HG02798 (cell line): Measurements from ENCODE around the gene RAB20.
"Not testable (repeated sequence)": the region's sequence is repeated elsewhere in the genome, so short reads cannot be mapped to it uniquely, and the experiment has no call there.

ENCODE experiments used
- ATAC-seq: cut with Tn5 transposase; IDR thresholded peaks from one replicate; pipeline ENCODE4 v1.9.1; 2021; ENCODE audit warnings: mild to moderate bottlenecking; ENCODE audit not compliant: unreplicated experiment, poor library complexity

The RAB20 gene

DNA sequence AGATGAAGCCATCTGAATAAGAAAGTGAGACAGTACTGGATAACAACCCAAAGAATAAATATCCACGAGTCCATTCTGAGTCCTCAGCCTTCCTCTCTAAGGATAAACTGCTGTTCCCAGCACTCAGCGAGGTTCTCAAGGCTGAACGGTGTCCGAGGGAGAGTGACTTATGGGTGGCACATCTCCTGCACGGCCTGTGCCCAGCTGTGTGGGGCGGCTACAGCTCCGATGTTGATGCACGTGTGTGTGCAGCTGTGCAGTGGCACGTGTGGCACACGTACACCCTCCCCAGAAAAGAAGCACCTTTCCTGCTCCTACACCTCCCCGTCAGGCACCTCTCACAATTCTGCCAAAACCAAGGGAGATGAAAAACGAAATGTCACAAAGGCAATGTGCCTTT is 45.0 kb downstream of the RAB20 start:
- ATAC-seq, result no peak

DNA sequence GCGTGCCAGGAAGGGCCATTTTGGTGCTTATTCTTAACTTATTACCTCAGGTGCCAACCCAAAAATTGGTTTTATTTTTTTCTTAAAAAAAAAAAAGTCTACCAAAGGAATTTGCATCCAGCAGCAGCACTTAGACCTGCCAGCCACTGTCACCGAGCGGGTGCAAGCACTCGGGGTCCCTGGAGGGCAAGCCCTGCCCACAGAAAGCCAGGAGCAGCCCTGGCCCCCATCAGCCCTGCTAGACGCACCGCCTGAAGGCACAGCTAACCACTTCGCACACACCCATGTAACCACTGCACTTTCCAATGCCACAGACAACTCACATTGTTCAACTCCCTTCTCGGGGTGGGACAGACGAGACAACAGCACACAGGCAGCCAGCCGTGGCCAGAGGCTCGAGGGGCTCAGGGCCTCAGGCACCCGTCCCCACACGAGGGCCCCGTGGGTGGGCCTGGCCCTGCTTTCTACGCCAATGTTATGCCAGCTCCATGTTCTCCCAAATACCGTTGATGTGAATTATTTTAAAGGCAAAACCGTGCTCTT is 49.3 kb downstream of the RAB20 start:
- ATAC-seq, result no peak

DNA sequence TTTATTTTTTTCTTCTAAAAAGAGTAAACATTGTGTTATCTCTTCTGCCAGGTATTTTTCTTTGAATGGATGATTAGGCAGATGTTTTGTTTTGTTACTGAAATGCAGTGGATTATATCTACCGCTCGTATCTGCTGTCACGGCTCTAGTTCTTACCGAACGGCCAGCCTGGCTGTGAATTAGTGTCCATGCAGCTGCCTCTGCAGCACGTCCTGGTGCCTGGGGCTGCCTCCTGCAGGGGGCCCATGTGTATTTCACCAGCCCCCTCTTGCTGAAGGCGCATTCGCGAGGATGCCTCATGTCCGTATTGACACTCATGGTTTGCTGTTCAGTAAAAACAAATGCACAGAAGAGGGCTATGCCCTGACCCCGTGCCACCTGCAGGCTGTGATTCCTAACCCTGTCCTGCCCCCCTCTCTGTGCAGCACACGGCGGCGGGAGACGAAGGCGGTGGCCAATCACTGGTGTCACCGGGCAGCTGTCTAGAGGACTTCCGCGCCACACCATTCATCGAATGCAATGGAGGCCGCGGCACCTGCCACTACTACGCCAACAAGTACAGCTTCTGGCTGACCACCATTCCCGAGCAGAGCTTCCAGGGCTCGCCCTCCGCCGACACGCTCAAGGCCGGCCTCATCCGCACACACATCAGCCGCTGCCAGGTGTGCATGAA is 49.9 kb downstream of the RAB20 start:
- no peak for ATAC-seq

DNA sequence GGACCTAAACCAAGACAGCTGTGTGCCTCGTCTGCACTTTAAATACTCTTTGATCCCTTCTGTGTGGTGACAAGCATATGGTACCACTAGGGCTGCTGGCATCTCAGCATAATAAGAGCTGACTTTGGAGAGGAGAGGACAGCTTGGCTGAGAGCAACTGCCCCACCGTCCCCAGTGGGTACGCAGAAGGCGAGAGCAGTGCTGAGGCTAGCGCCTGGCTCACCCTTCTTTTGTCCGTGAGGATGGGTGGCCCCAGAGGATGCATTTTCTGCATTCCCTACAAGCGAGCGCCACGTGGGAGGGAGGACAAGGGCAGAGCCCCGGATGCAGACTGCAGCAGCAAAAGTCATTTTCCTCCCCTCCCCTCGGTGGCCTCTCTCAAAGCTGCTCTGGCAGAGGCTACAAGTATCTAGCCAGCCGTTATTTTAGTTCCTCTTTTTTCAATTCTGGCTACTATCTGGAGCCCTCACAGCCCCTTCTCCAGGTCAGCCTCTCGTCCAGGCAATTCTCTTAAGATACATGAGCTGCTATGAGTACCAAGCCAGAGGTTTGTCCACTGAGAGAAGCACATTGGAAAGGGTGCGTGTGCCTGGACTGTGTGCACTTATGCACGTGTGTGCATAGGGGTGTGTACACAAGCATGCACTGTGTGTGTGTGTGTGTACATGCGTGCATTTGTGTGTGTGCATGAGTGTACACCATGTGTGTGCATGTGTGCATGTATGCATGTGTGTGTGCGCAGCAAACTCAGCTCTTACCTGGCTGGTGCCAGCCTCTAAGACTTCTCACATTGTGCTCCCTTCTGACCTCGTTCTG is 51.3 kb downstream of the RAB20 start:
- ATAC-seq, result no peak

DNA sequence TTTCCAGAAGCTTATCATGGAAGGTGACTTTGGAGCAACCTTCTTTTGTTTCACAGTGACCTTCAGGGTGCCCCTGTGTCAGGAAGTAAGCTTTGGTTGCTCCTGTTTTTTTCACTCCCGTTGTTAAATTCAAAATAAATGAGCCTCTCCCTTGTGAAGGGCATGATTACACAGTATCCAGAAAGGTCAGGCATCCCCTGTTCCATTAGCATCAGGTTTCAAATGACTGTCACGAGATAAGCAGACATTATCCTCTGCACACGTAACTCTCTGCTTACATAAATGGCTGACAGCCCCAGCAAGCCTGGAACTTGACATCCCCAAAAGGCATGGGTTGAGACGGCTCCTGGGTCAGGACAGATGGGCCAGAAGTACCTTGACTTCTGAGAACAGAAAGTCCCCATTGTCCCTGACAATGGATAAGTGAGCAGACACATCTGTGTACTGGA is 52.0 kb downstream of the RAB20 start:
- ATAC-seq, result no peak

DNA sequence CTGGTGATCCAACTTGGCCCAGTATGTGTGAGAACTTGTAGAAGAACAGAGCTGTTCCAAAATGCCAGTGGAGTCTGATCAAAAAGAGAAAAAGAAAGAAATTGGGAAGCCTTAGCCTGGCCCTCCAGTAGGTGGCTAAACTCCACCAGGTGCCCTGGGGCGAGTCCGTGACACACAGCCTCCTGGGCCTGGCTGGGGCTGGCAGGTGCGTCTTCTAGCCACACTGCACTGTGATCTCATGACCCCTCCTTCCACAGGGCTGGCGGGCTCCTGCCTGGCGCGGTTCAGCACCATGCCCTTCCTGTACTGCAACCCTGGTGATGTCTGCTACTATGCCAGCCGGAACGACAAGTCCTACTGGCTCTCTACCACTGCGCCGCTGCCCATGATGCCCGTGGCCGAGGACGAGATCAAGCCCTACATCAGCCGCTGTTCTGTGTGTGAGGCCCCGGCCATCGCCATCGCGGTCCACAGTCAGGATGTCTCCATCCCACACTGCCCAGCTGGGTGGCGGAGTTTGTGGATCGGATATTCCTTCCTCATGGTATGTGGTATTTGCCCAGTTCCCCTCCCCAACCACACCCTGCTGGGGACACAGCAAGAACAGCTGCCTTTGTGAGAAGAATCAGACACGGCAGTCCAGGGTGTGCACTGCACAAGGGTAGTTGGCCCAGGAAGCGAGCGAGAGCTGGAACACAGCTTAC is 53.7 kb downstream of the RAB20 start:
- no peak for ATAC-seq

DNA sequence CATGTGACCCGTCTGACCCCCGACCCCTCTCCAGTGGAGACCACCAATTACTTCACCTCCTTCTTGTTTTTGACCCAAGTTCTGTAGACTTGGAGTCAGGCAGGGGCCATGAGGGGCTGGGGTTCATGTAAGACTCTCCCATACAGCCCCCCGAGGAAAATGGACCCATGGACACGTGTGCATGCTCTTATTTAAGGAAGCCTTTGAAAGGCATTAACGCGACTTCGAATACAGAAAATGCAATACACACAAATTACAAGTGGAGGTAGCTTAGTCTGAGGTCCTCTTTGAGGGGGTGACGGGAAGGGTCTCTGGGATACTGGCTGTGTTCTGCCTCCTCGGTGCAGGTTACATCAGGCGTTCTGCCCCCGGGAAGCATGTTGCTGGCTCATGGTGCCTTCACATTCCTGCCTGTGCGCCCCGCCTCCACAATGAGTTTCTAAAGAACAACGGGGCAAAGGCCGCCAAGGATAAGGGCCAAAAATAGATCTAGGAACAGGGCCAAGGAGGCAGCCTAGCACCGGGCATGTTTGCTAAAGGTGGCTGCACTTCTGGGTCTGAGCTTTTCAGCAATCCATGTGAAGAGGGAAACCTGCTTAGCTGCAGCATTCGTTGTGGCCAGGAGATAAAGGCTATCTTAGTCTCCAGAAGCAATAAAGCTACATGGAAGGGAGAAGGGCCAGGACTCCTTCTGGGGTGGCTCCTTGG is 54.5 kb downstream of the RAB20 start:
- ATAC-seq, result no peak

DNA sequence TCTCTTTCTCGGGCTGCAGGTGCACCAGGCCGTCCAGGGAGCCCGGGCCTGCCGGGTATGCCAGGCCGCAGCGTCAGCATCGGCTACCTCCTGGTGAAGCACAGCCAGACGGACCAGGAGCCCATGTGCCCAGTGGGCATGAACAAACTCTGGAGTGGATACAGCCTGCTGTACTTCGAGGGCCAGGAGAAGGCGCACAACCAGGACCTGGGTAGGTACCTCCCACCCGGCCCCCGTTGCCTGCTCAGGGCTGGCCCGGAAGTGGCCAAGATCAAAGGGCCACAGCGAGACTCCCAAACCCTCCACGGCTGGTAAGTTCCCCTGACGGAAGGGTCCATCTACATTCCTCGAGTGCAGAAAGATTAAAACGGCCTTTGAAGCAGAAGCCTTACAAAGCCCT is 55.1 kb downstream of the RAB20 start:
- no peak for ATAC-seq

DNA sequence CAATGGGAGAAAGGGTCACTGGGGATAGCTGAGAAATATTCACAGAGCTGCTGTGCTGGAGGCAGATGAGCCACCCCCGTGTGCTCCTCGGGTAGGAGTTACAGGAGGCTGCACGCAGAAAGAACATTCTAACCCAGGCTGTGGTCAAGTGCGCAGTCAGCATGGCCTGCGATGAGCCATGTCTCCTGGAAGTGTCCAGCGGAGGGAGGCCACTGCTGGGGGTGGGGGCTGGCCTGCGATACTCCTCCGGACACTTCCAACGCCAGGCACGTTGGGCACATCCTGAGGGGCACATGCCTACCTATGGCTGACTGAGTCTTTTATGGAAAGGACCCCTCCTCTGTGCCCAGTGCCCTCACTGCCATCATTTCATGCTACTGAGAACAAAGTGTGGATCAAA is 55.9 kb downstream of the RAB20 start:
- no peak for ATAC-seq

DNA sequence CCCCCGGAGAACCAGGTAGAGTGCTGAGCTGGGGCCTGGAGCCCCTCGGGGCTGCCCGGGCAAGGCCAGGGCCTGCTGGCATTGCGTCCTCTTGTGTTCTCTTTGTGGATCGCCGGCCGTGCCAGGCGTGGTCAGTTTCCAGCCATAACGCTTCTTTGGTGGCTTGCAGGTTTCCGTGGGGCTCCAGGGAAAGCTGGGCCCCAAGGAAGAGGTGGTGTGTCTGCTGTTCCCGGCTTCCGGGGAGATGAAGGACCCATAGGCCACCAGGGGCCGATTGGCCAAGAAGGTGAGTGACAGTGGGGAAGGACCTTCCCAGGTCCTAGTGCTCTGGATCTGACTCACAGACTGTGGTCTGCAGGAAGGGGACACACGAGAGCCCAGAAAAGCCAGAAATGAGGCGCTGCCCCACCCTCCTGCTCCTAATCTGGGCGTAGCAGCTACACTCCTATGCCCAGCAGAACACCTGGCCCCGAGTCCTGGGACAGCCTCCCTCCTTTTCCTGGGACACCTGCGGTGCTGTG is 57.5 kb downstream of the RAB20 start:
- peak; percentile 38 for ATAC-seq

DNA sequence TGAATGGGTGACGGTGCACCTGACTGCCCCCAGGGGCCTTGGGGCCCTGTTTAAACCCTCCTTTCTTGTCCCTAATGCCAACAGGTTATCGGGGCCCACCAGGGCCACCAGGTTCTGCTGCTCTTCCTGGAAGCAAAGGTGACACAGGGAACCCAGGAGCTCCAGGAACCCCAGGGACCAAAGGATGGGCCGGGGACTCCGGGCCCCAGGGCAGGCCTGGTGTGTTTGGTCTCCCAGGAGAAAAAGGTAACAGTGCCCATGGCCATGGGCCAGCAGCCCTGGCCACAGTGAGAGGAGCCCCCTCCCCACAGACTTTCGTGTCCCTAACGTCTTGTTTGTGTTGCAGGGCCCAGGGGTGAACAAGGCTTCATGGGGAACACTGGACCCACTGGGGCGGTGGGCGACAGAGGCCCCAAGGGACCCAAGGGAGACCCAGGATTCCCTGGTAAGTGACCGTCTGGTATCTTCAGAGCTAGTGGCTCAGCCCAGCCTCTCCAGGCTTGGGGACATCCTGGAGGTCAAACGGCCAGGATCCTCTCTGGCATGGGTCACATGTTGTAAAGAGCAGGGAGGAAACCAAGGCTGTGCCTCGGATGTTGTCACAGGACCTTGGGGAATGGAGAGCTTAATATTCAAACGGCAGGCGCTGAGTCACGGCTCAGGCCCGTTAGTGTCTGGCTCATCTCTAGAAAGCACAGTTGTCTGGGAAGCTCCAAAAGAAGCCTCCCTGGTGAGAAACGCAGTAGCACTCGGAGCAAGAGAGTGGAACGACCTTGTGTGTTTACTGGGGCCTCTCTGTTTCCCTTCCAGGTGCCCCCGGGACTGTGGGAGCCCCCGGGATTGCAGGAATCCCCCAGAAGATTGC is 58.3 kb downstream of the RAB20 start:
- ATAC-seq, result peak; percentile 54

DNA sequence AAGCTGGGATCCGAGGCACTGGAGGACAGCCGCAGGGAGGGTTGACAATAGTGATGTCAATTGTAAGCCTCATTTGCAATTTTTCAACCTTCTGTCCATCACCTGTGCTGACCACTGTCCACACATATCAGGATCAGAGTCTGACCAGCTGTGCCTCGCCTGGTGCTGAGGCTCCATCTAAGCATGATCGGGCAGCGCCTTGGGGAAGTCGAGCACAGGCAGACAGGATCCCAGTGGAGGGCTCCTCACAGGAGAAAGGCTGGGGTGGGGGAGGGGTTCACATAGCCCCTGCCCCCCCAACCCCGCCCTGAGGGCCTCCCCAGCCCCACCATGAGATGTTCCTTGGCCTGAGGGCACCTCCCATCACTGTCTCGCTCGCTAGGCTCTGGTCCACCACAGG is 60.3 kb downstream of the RAB20 start:
- no peak for ATAC-seq

DNA sequence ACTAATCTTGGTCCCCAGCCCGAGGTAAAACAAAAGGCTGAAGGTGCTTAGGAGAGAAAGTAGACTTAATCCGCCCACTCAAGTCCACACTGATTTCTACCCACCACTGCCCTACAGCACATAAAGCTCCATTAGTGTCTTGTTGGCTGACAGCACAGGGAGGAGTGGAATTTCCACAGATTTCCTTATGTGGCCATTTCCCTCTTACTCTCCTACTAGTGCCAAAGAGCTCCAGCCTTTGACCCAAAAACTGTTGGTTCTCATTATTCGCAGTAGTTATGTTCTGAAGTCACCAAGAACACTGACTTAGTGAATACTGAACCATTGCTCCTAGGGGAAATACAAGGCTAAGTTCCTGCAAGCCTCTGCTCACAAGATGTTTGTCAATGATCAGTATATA is 61.2 kb downstream of the RAB20 start:
- no peak for ATAC-seq

DNA sequence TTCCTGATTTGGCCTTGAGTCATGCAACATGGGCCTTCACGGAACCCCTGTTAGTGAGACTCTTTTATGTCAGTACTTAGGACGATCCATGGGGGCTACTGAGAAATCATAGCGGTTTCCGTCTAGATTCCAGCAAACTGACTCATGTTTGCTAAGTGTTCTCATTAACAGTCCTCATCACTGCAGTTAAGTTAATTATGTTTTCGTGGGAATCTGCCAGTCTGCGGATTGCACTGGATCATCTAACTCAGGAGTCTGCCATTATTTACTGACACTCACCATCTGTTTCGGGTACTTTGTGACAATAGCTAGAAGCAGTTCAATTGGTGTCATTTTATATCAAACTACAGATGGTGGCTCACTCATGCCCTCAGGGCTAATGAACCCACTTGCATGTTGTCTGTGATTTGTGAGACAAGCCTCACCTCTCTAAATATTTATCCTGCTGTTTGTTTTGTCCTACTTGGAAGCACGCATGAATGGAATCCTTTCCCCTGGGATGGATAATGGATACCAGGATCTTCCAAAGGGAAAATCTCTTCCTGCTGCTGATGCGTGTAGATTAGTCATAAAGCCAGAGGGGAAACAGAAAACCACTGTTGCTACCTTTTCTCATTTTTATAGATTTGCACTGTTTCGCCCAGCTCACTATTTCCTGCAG is 61.8 kb downstream of the RAB20 start:
- no peak for ATAC-seq

DNA sequence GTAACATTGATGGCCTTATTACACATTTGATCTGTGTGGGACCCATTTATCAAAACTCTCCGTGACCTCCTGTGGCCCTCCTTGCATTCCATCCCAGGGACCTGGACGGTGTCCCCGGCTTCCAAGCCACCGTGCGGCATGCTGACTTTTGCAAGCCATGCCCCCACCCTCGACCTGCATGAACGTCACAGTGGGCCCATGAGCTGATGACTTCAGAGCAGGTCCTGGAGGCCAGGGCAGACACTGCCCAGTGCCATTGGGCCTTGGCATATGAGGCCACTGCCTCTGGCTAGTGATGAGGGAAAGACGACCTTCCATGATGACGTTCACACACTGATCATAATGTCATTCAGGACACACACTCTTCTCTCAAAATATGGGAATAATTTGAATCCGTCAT is 62.8 kb downstream of the RAB20 start:
- no peak for ATAC-seq

DNA sequence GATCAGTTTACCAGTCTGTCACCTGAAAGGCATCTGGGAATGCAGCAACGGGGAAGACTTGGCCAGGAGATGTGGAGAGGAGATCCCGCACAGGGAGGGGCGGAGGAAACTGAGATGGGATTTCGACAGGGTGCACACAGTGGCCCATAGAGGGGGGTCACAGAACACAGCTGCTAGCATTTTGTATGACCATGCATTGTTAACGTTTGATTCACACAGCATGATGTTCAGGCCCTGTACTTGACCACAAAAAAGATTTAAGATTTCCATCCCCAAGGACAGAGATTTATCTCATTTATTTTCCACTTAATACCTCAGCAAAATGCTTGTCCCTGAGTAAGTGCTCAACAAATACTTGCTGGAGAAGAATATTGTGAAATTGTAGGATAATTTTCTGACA is 63.2 kb downstream of the RAB20 start:
- no peak for ATAC-seq

DNA sequence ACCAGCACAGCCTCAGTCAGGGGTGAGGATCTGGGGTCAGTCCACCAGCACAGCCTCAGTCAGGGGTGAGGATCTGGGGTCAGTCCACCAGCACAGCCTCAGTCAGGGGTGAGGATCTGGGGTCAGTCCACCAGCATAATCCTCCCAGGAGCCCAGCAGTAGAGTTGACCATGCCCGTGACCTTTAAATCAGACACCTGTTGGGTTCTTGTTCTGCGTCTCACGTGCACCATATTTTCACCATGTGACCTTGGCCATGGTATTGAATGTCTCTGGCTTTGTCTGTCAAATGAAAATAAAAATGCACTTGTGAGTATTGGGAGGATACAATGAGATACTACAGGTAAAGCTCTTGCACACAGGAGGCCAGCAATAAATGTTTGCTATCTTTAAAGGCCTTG is 63.6 kb downstream of the RAB20 start:
- not testable (repeated sequence) for ATAC-seq

DNA sequence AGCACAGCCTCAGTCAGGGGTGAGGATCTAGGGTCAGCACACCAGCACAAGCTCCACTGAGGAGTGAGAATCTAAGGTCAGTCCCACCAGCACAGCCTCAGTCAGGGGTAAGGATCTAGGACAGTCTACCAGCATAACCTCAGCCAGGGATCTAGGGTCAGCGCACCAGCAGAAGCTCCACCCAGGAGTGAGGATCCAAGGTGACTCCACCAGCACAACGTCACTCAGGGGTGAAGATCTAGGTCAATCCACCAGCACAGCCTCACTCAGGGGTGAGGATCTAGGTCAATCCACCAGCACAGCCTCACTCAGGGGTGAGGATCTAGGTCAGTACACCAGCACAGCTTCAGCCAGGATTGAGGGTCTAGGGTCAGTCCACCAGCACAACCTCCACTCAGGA is 64.5 kb downstream of the RAB20 start:
- ATAC-seq, result no peak

DNA sequence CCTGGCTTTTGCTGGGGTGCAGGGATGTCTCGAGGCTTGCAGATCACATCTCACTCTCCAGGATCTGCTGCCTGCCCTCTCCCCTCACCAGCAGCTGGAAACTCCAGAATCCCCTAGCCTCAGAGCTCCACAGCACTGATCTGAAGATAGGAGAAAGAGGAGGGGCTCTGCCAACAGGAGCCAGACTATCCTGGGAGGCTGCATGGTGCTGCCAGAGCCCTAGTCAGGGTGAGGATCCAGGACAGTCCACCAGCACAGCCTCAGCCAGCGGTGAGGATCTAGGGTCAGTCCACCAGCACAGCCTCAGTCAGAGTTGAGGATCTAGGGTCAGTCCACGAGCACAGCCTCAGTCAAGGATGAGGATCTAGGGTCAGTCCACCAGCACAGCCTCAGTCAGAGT is 65.2 kb downstream of the RAB20 start:
- ATAC-seq, result no peak
